IPS-NIHi7 (cell line): Measurements from ENCODE around the gene NDUFS6.
"Not testable (repeated sequence)": the region's sequence is repeated elsewhere in the genome, so short reads cannot be mapped to it uniquely, and the experiment has no call there.

Experiments
- DNase-seq: peaks from one replicate; pipeline ENCODE4 v3.0.0; 2012; ENCODE audit warnings: mixed read lengths; ENCODE audit errors: extremely low spot score

NDUFS6 gene

GRCh38 chr5:1815881-1816292 is 14.7 kb downstream of the NDUFS6 start:
- no peak for DNase-seq

- not testable (repeated sequence) for DNase-seq
Measured at GRCh38 chr5:1816495-1817089, 15.4 kb downstream of the NDUFS6 start.

GRCh38 chr5:1817261-1818043 is 16.2 kb downstream of the NDUFS6 start:
- DNase-seq = no peak

- no peak for DNase-seq
Measured at GRCh38 chr5:1818784-1819183, 17.6 kb downstream of the NDUFS6 start.

GRCh38 chr5:1819458-1819857 is 18.3 kb downstream of the NDUFS6 start:
- DNase-seq = no peak

- no peak for DNase-seq
Measured at GRCh38 chr5:1820381-1820780, 19.2 kb downstream of the NDUFS6 start.

- DNase-seq = no peak
Measured at GRCh38 chr5:1820926-1821325, 19.7 kb downstream of the NDUFS6 start.

GRCh38 chr5:1821862-1822261 is 20.7 kb downstream of the NDUFS6 start:
- no peak for DNase-seq

GRCh38 chr5:1823381-1824034 is 22.3 kb downstream of the NDUFS6 start:
- DNase-seq = no peak

GRCh38 chr5:1824109-1824821 is 23.1 kb downstream of the NDUFS6 start:
- no peak for DNase-seq

GRCh38 chr5:1824903-1825841 is 24.0 kb downstream of the NDUFS6 start:
- no peak for DNase-seq

GRCh38 chr5:1826235-1826980 is 25.2 kb downstream of the NDUFS6 start:
- DNase-seq = no peak

- no peak for DNase-seq
Measured at GRCh38 chr5:1827025-1827885, 26.0 kb downstream of the NDUFS6 start.

- DNase-seq = peak; percentile 67
Measured at GRCh38 chr5:1827886-1828397, 26.7 kb downstream of the NDUFS6 start.

- DNase-seq = no peak
Measured at GRCh38 chr5:1830571-1831228, 29.5 kb downstream of the NDUFS6 start.

GRCh38 chr5:1831257-1831656 is 30.1 kb downstream of the NDUFS6 start:
- no peak for DNase-seq

- DNase-seq = peak; percentile 47
Measured at GRCh38 chr5:1831677-1832313, 30.6 kb downstream of the NDUFS6 start.
